AG04449 (cell line): ENCODE measurements around the gene PDE11A.

ENCODE experiments used
- CTCF ChIA-PET: fragments of 350-600 bp; formaldehyde crosslinking; extraction: SDS; loops from one replicate; lab custom pipeline; 2021; ENCODE audit warnings: antibody characterized with exemption; lab: Yijun Ruan, JAX
- POLR2A ChIA-PET: fragments of 400-600, 350-600 bp; formaldehyde crosslinking; extraction: SDS; loops from one replicate; lab custom pipeline; 2020; ENCODE audit warnings: antibody characterized with exemption, inconsistent platforms; lab: Yijun Ruan, JAX
- DNase-seq: peaks from one replicate; pipeline ENCODE4 v3.0.0-alpha.2; 2010; ENCODE audit warnings: low read depth, low spot score
- H3K4me3 ChIP-seq: 2 replicates; pipeline ENCODE4 v1.5.1; 2011; ENCODE audit warnings: low read depth, mild to moderate bottlenecking, control low read depth, low read length
- CTCF ChIP-seq: IDR thresholded peaks from one replicate; pipeline ENCODE4 v1.5.1; 2011; ENCODE audit warnings: mild to moderate bottlenecking, moderate library complexity, low read length, control low read depth, inconsistent platforms; ENCODE audit not compliant: insufficient read depth; ENCODE audit errors: missing control alignments

Gene PDE11A

GRCh38 chr2:177756336-177756735, 316.2 kb downstream of the PDE11A start:
- DNase-seq, result no peak
- CTCF ChIA-PET, result interaction anchor here (0.8 to 1.2 kb wide), 3 partner anchors 311 to 592 kb away, joined by 3 read pairs; no protein-coding TSS in a partner anchor
- TF ChIP-seq CTCF, result no peak
- H3K4me3 ChIP-seq, result no peak overlapping the region
- POLR2A ChIA-PET, result no interaction called here

GRCh38 chr2:177754492-177754873, 318.1 kb downstream of the PDE11A start:
- H3K4me3 ChIP-seq, result no peak overlapping the region
- POLR2A ChIA-PET, result no interaction called here
- DNase-seq, result no peak
- CTCF ChIA-PET, result interaction anchor here (0.9 to 1.8 kb wide), 2 partner anchors 9 to 419 kb away, joined by 4 to 13 read pairs; no protein-coding TSS in a partner anchor
- no peak for TF ChIP-seq CTCF

- ChIA-PET POLR2A (no interaction called here), CTCF (interaction anchor here (0.9 to 1.8 kb wide), 3 partner anchors 10 to 418 kb away, joined by 3 to 13 read pairs (median 4); no protein-coding TSS in a partner anchor)
- DNase-seq, result peak; percentile 44
These were observed 318.7 kb downstream of the PDE11A start for GRCh38 chr2:177753682-177754491.

GRCh38 chr2:177748360-177748759, 324.2 kb downstream of the PDE11A start:
- CTCF ChIA-PET, result interaction anchor here (1.0 kb wide), 2 partner anchors 15 to 19 kb away, joined by 3 read pairs; no protein-coding TSS in a partner anchor
- POLR2A ChIA-PET, result no interaction called here
- H3K4me3 ChIP-seq, result no peak overlapping the region
- DNase-seq, result no peak
- no peak for TF ChIP-seq CTCF

More at GRCh38 chr2:177753682-177754491, 318.7 kb downstream of the PDE11A start:
- no peak overlapping the region for H3K4me3 ChIP-seq
- TF ChIP-seq CTCF, result no peak

- ChIA-PET POLR2A (interaction anchor here (0.7 kb wide), 1 partner anchor 671 kb away, joined by 3 read pairs; no protein-coding TSS in a partner anchor), CTCF (interaction anchor here (1.2 kb wide), 1 partner anchor 23 kb away, joined by 3 read pairs; no protein-coding TSS in a partner anchor)
- H3K4me3 ChIP-seq, result no peak overlapping the region
- TF ChIP-seq CTCF, result no peak
- no peak for DNase-seq
These were observed 325.2 kb downstream of the PDE11A start for GRCh38 chr2:177747384-177747783.

GRCh38 chr2:177746358-177746757, 326.2 kb downstream of the PDE11A start:
- CTCF ChIA-PET, result interaction anchor here (1.2 kb wide), 1 partner anchor 22 kb away, joined by 3 read pairs; no protein-coding TSS in a partner anchor
- POLR2A ChIA-PET, result no interaction called here
- no peak overlapping the region for H3K4me3 ChIP-seq
- DNase-seq, result no peak
- no peak for TF ChIP-seq CTCF
